GM23338 (cell line): Measurements from ENCODE around the gene NFATC2IP. TPM values are rescaled to one million over a fixed set of nuclear protein-coding genes. Genes with fewer than 3 reads are reported as not detected.

Experiments used
- ATAC-seq: fragments of 200-7000 bp; cut with Tn5 transposase; 3 replicates; pipeline ENCODE4 v1.9.1; 2020
- DNase-seq: peaks from one replicate; pipeline ENCODE4 v3.0.0-alpha.2; 2015; ENCODE audit warnings: low spot score
- H2AFZ ChIP-seq: fragments of 200-600 bp; sonication (generic); 2 replicates; pipeline ENCODE4 v1.8.0; 2016; ENCODE audit warnings: antibody characterized with exemption, mild to moderate bottlenecking, moderate library complexity
- H3F3A ChIP-seq: fragments of 200-600 bp; sonication (generic); replicated peaks from 2 replicates; pipeline ENCODE4 v1.8.0; 2017; ENCODE audit warnings: antibody characterized with exemption, mixed run types, low read depth
- H3K27ac ChIP-seq: fragments of 200-600 bp; sonication (generic); 2 replicates; pipeline ENCODE4 v1.6.1; 2016; ENCODE audit warnings: low read depth
- H3K27me3 ChIP-seq: fragments of 200-600 bp; sonication (generic); 2 replicates; pipeline ENCODE4 v1.8.0; 2016; ENCODE audit warnings: mild to moderate bottlenecking, mixed run types, moderate library complexity; ENCODE audit not compliant: insufficient read depth
- H3K36me3 ChIP-seq: fragments of 200-600 bp; sonication (generic); 2 replicates; pipeline ENCODE4 v1.8.0; 2016; ENCODE audit warnings: mild to moderate bottlenecking; ENCODE audit not compliant: insufficient read depth
- H3K4me1 ChIP-seq: fragments of 200-600 bp; sonication (generic); 2 replicates; pipeline ENCODE4 v1.8.0; 2016; ENCODE audit warnings: mild to moderate bottlenecking, moderate library complexity; ENCODE audit not compliant: insufficient read depth
- H3K4me2 ChIP-seq: fragments of 200-600 bp; sonication (generic); 2 replicates; pipeline ENCODE4 v1.7.1; 2017; ENCODE audit warnings: mixed run types
- H3K4me3 ChIP-seq: fragments of 200-600 bp; sonication (generic); 2 replicates; pipeline ENCODE4 v1.6.1; 2016; ENCODE audit warnings: mixed run types
- H3K79me2 ChIP-seq: fragments of 200-600 bp; sonication (generic); replicated peaks from 2 replicates; pipeline ENCODE4 v1.8.0; 2017; ENCODE audit warnings: mild to moderate bottlenecking; ENCODE audit not compliant: insufficient read depth
- H3K9me2 ChIP-seq: fragments of 200-600 bp; sonication (generic); 2 replicates; pipeline ENCODE4 v1.8.0; 2017; ENCODE audit not compliant: insufficient read depth
- H4K20me1 ChIP-seq: fragments of 200-600 bp; sonication (generic); replicated peaks from 2 replicates; pipeline ENCODE4 v1.8.0; 2017; ENCODE audit warnings: mild to moderate bottlenecking; ENCODE audit not compliant: insufficient read depth
- H3K27ac Mint-ChIP-seq: 2 replicates; pipeline ENCODE4 v1.8.0; 2020; ENCODE audit warnings: inconsistent platforms, mild to moderate bottlenecking, moderate library complexity, mixed read lengths
- H3K27me3 Mint-ChIP-seq: 3 replicates; pipeline ENCODE4 v1.8.0; 2022; ENCODE audit warnings: low read depth, mild to moderate bottlenecking, moderate library complexity, mixed read lengths, inconsistent platforms; ENCODE audit not compliant: insufficient read depth, poor library complexity
- H3K36me3 Mint-ChIP-seq: 3 replicates; pipeline ENCODE4 v1.8.0; 2021; ENCODE audit warnings: low read depth, mild to moderate bottlenecking, inconsistent platforms, moderate library complexity, mixed read lengths
- H3K4me1 Mint-ChIP-seq: 3 replicates; pipeline ENCODE4 v1.8.0; 2020; ENCODE audit warnings: mild to moderate bottlenecking, inconsistent platforms, mixed read lengths
- H3K4me3 Mint-ChIP-seq: 3 replicates; pipeline ENCODE4 v1.8.0; 2021; ENCODE audit warnings: moderate library complexity, mild to moderate bottlenecking, inconsistent platforms, mixed read lengths
- H3K9me3 Mint-ChIP-seq: 3 replicates; pipeline ENCODE4 v1.8.0; 2020; ENCODE audit warnings: moderate library complexity, mild to moderate bottlenecking, inconsistent platforms, mixed read lengths
- CTCF ChIP-seq, 2 experiments: fragments of 200-600 bp in 1 of 2; sonication (generic) in 1 of 2; conservative IDR thresholded peaks; 2 replicates each; pipeline versions ENCODE4 v1.5.1 to v1.6.1; 2016 to 2017; ENCODE audit warnings: antibody characterized with exemption in 2 of 2, low read depth in 2 of 2, mild to moderate bottlenecking in 2 of 2, moderate library complexity in 1 of 2
- ETS1 ChIP-seq: IDR thresholded peaks from 2 replicates; pipeline ENCODE4 v1.6.1; 2016; ENCODE audit warnings: antibody characterized with exemption
- JUNB ChIP-seq: IDR thresholded peaks from one replicate; pipeline ENCODE4 v1.6.1; 2016; ENCODE audit warnings: antibody characterized with exemption; ENCODE audit not compliant: unreplicated experiment
- NANOG ChIP-seq: IDR thresholded peaks from 2 replicates; pipeline ENCODE4 v1.6.1; 2016; ENCODE audit warnings: antibody characterized with exemption, borderline replicate concordance
- POLR2AphosphoS5 ChIP-seq: IDR thresholded peaks from 2 replicates; pipeline ENCODE4 v1.6.1; 2016; ENCODE audit warnings: antibody characterized with exemption, low read depth
- REST ChIP-seq: IDR thresholded peaks from one replicate; pipeline ENCODE4 v1.6.1; 2018; ENCODE audit warnings: antibody characterized with exemption; ENCODE audit not compliant: unreplicated experiment
- STAT1 ChIP-seq: IDR thresholded peaks from one replicate; pipeline ENCODE4 v1.6.1; 2016; ENCODE audit warnings: antibody characterized with exemption; ENCODE audit not compliant: unreplicated experiment
- polyA plus RNA-seq: library from polyadenylated mRNA; unstranded; fragments of >200 nt; fragmentation: Nextera tagmentation; extraction: Ambion mirVana; gene quantifications from 2 replicates; pipeline ENCODE4 v1.2.1, GENCODE V29; 2016
- total RNA-seq: library from RNA; depleted of rRNA; stranded (reverse); fragments of >200 nt; shearing (Covaris generic); gene quantifications from 2 replicates; pipeline ENCODE4 v1.2.3, GENCODE V29; 2014

NFATC2IP gene
- total and polyA plus RNA-seq, 2 experiments from 2014 or later, result 23.5 to 65.4 TPM

GRCh38 chr16:28974007-28974436, 23.3 kb downstream of the NFATC2IP start:
- TF ChIP-seq STAT1, result no peak
- TF ChIP-seq NANOG, result no peak
- TF ChIP-seq CTCF (conservative IDR thresholded peaks at IDR 0.05; ENCODE audit: low read depth in 2 of 2), result peak; percentile 67 to 73
- Mint-ChIP-seq H3K27ac (peak overlapping the region; percentile 96), H3K4me1 (peaks cover 5% of the 10 kb centered on the region), H3K27me3 (peaks cover 10% of the 10 kb centered on the region), H3K4me3 (peak overlapping the region; percentile 87), H3K36me3 (peaks cover 11% of the 10 kb centered on the region; the same call in 2 of the 3 replicates), H3K9me3 (no peaks in the 10 kb centered on the region)
- Histone ChIP-seq H4K20me1 (no peaks in the 10 kb centered on the region; the same call in 1 of the 2 replicates), H3F3A (0 out of 2 replicates have a peak, but pooled peaks cover 3% of the 10 kb centered on the region), H2AFZ (peak overlapping the region; percentile 93), H3K9me2 (no peaks in the 10 kb centered on the region), H3K4me2 (peak overlapping the region; percentile 88), H3K4me1 (peaks cover 6% of the 10 kb centered on the region; the same call in 1 of the 2 replicates), H3K4me3 (peak overlapping the region; percentile 72), H3K27ac (peak overlapping the region; percentile 96), H3K79me2 (peaks cover 5% of the 10 kb centered on the region; the same call in 1 of the 2 replicates), H3K36me3 (no peaks in the 10 kb centered on the region), H3K27me3 (no peaks in the 10 kb centered on the region)
- peak; percentile 78 for ATAC-seq
- peak; percentile 85 for DNase-seq

- ATAC-seq (peak; percentile 86), DNase-seq (peak; percentile 99)
- Mint-ChIP-seq H3K27ac (peak within 1 kb of the TSS; percentile 96), H3K27me3 (peaks cover 10% of the 10 kb centered on the region), H3K4me3 (peak within 1 kb of the TSS; percentile 87), H3K4me1 (peaks cover 5% of the 10 kb centered on the region), H3K36me3 (peaks cover 11% of the 10 kb centered on the region; the same call in 2 of the 3 replicates), H3K9me3 (no peaks in the 10 kb centered on the region)
- H4K20me1 ChIP-seq, result no peaks in the 10 kb centered on the region; the same call in 1 of the 2 replicates
- peak within 1 kb of the TSS; percentile 93 for H2AFZ ChIP-seq
- H3K27ac ChIP-seq, result peak within 1 kb of the TSS; percentile 96
- peaks cover 6% of the 10 kb centered on the region; the same call in 1 of the 2 replicates for H3K4me1 ChIP-seq
- H3K4me3 ChIP-seq, result peak within 1 kb of the TSS; percentile 72
- no peaks in the 10 kb centered on the region for H3K27me3 ChIP-seq
- H3K36me3 ChIP-seq, result no peaks in the 10 kb centered on the region
- H3F3A ChIP-seq, result 0 out of 2 replicates have a peak, but pooled peaks cover 3% of the 10 kb centered on the region
- H3K4me2 ChIP-seq, result peak within 1 kb of the TSS; percentile 88
- TF ChIP-seq ETS1 (peak; percentile 73), STAT1 (no peak), JUNB (no peak), REST (no peak), CTCF (conservative IDR thresholded peaks at IDR 0.05; ENCODE audit: low read depth in 2 of 2) (0 out of 4 replicates have a peak, but pooled peaks of 1 of the 2 experiments have one; percentile 3), POLR2AphosphoS5 (peak; percentile 70)
- no peaks in the 10 kb centered on the region for H3K9me2 ChIP-seq
- H3K79me2 ChIP-seq, result peaks cover 5% of the 10 kb centered on the region; the same call in 1 of the 2 replicates
These were observed 23.9 kb downstream of the NFATC2IP start, which contains the start of gene SPNS1 for GRCh38 chr16:28974437-28975157. TSS of gene SPNS1 (plus strand) at chr16:28974778. CDS start at chr16:28975152, 374 bp downstream.
